Neural progenitor cell (in vitro differentiated cells): Measurements from ENCODE around the gene PDE6B. TPM values are rescaled to one million over a fixed set of nuclear protein-coding genes. Genes with fewer than 3 reads are reported as not detected.
A peak's percentile ranks its signal among the peaks of the same experiment; 100 is the strongest.

ENCODE experiments used
- DNase-seq: peaks from one replicate; pipeline ENCODE4 v3.0.0-alpha.2; 2016; ENCODE audit warnings: low spot score
- H2AFZ ChIP-seq: fragments of 200-600 bp; sonication (generic); replicated peaks from 2 replicates; pipeline ENCODE4 v1.6.1; 2016; ENCODE audit warnings: antibody characterized with exemption
- H3F3A ChIP-seq: fragments of 200-600 bp; sonication (generic); 2 replicates; pipeline ENCODE4 v1.6.1; 2016; ENCODE audit warnings: antibody characterized with exemption, low read depth
- H3K27ac ChIP-seq: fragments of 200-600 bp; sonication (generic); 2 replicates; pipeline ENCODE4 v1.5.1; 2016; ENCODE audit warnings: mild to moderate bottlenecking
- H3K27me3 ChIP-seq: fragments of 200-600 bp; sonication (generic); 2 replicates; pipeline ENCODE4 v1.6.1; 2016; ENCODE audit warnings: mild to moderate bottlenecking, moderate library complexity
- H3K36me3 ChIP-seq: fragments of 200-600 bp; sonication (generic); 2 replicates; pipeline ENCODE4 v1.5.1; 2016
- H3K4me1 ChIP-seq: fragments of 200-600 bp; sonication (generic); 2 replicates; pipeline ENCODE4 v1.6.1; 2016; ENCODE audit warnings: mixed run types
- H3K4me2 ChIP-seq: fragments of 200-600 bp; sonication (generic); 2 replicates; pipeline ENCODE4 v1.6.1; 2016
- H3K4me3 ChIP-seq: fragments of 200-600 bp; sonication (generic); 2 replicates; pipeline ENCODE4 v1.5.1; 2016
- H3K79me2 ChIP-seq: fragments of 200-600 bp; sonication (generic); 2 replicates; pipeline ENCODE4 v1.6.1; 2016; ENCODE audit warnings: low read depth
- H3K9ac ChIP-seq: fragments of 200-600 bp; sonication (generic); 2 replicates; pipeline ENCODE4 v1.6.1; 2016
- H3K9me3 ChIP-seq: fragments of 200-600 bp; sonication (generic); 2 replicates; pipeline ENCODE4 v1.5.1; 2016; ENCODE audit warnings: low read depth
- H4K20me1 ChIP-seq: fragments of 200-600 bp; sonication (generic); 2 replicates; pipeline ENCODE4 v1.6.1; 2016; ENCODE audit warnings: low read depth
- H3K27ac Mint-ChIP-seq: 3 replicates; pipeline ENCODE4 v1.8.0; 2021; ENCODE audit warnings: mixed read lengths
- H3K27me3 Mint-ChIP-seq: 2 replicates; pipeline ENCODE4 v1.8.0; 2022; ENCODE audit warnings: low read depth, mild to moderate bottlenecking, inconsistent platforms, moderate library complexity, mixed read lengths; ENCODE audit not compliant: insufficient read depth
- H3K36me3 Mint-ChIP-seq: 3 replicates; pipeline ENCODE4 v1.8.0; 2021; ENCODE audit warnings: mixed read lengths
- H3K4me1 Mint-ChIP-seq: 3 replicates; pipeline ENCODE4 v1.8.0; 2021; ENCODE audit warnings: mixed read lengths
- H3K4me3 Mint-ChIP-seq: 3 replicates; pipeline ENCODE4 v1.8.0; 2021; ENCODE audit warnings: mild to moderate bottlenecking, moderate library complexity, mixed read lengths
- H3K9me3 Mint-ChIP-seq: 3 replicates; pipeline ENCODE4 v1.8.0; 2020; ENCODE audit warnings: mixed read lengths
- CTCF ChIP-seq: fragments of 200-600 bp; sonication (generic); IDR thresholded peaks from 2 replicates; pipeline ENCODE4 v1.5.1; 2017; ENCODE audit warnings: antibody characterized with exemption, mild to moderate bottlenecking
- EZH2 ChIP-seq: fragments of 200-600 bp; sonication (generic); IDR thresholded peaks from 2 replicates; pipeline ENCODE4 v1.6.1; 2017; ENCODE audit warnings: antibody characterized with exemption, mild to moderate bottlenecking, moderate library complexity
- EZH2phosphoT487 ChIP-seq: fragments of 200-600 bp; sonication (generic); IDR thresholded peaks from 2 replicates; pipeline ENCODE4 v1.6.1; 2017; ENCODE audit warnings: antibody characterized with exemption
- total RNA-seq: library from RNA; depleted of rRNA; stranded (reverse); fragments of >200 nt; gene quantifications from 2 replicates; pipeline ENCODE4 v1.2.3, GENCODE V29; 2015; ENCODE audit warnings: low replicate concordance

Gene PDE6B
- total RNA-seq, 1 donor from 2014 or later: 4.3 TPM

GRCh38 chr4:654503-654845 lies 29.1 kb downstream of the PDE6B start:
- Histone ChIP-seq H4K20me1 (no peaks in the 10 kb centered on the region), H2AFZ (no peak overlapping the region), H3K27me3 (no peaks in the 10 kb centered on the region), H3K9ac (no peak overlapping the region), H3K4me1 (no peaks in the 10 kb centered on the region), H3K27ac (no peak overlapping the region), H3K36me3 (no peaks in the 10 kb centered on the region), H3K9me3 (no peaks in the 10 kb centered on the region), H3F3A (peaks cover 5% of the 10 kb centered on the region), H3K79me2 (no peaks in the 10 kb centered on the region), H3K4me3 (no peak overlapping the region), H3K4me2 (no peak overlapping the region)
- Mint-ChIP-seq H3K27ac (no peak overlapping the region), H3K4me3 (no peak overlapping the region), H3K27me3 (peaks cover 4% of the 10 kb centered on the region), H3K36me3 (no peaks in the 10 kb centered on the region), H3K4me1 (peaks cover 7% of the 10 kb centered on the region), H3K9me3 (peaks cover 2% of the 10 kb centered on the region)
- TF ChIP-seq EZH2phosphoT487: no peak
- no peak for TF ChIP-seq EZH2
- no peak for TF ChIP-seq CTCF
- DNase-seq: no peak

GRCh38 chr4:654871-655463 lies 29.6 kb downstream of the PDE6B start:
- no peaks in the 10 kb centered on the region for H3K79me2 ChIP-seq
- no peaks in the 10 kb centered on the region for H3K9me3 ChIP-seq
- no peaks in the 10 kb centered on the region for H3K27me3 ChIP-seq
- no peaks in the 10 kb centered on the region for H4K20me1 ChIP-seq
- H3K4me1 ChIP-seq: no peaks in the 10 kb centered on the region
- no peaks in the 10 kb centered on the region for H3K36me3 ChIP-seq
- H3K4me2 ChIP-seq: no peak overlapping the region
- H3K27ac ChIP-seq: no peak overlapping the region
- Mint-ChIP-seq H3K36me3 (no peaks in the 10 kb centered on the region), H3K27ac (no peak overlapping the region), H3K4me3 (no peak overlapping the region), H3K27me3 (peaks cover 7% of the 10 kb centered on the region), H3K9me3 (peaks cover 2% of the 10 kb centered on the region), H3K4me1 (peaks cover 7% of the 10 kb centered on the region)
- no peak overlapping the region for H3K4me3 ChIP-seq
- DNase-seq: peak; percentile 1
- TF ChIP-seq EZH2 (no peak), EZH2phosphoT487 (no peak), CTCF (no peak)
- H3K9ac ChIP-seq: no peak overlapping the region
- no peak overlapping the region for H2AFZ ChIP-seq
- peaks cover 5% of the 10 kb centered on the region for H3F3A ChIP-seq

GRCh38 chr4:655464-656151 lies 30.2 kb downstream of the PDE6B start:
- no peaks in the 10 kb centered on the region for H4K20me1 ChIP-seq
- no peak overlapping the region for H3K27ac ChIP-seq
- no peak overlapping the region for H3K4me2 ChIP-seq
- Mint-ChIP-seq H3K4me1 (peaks cover 7% of the 10 kb centered on the region), H3K36me3 (no peaks in the 10 kb centered on the region), H3K27ac (no peak overlapping the region), H3K27me3 (peaks cover 9% of the 10 kb centered on the region), H3K9me3 (peaks cover 2% of the 10 kb centered on the region), H3K4me3 (peak overlapping the region; percentile 16)
- no peaks in the 10 kb centered on the region for H3K79me2 ChIP-seq
- H3K4me1 ChIP-seq: no peaks in the 10 kb centered on the region
- no peaks in the 10 kb centered on the region for H3K9me3 ChIP-seq
- H3F3A ChIP-seq: peaks cover 5% of the 10 kb centered on the region
- no peaks in the 10 kb centered on the region for H3K27me3 ChIP-seq
- no peak overlapping the region for H3K9ac ChIP-seq
- TF ChIP-seq EZH2: no peak
- no peak for TF ChIP-seq EZH2phosphoT487
- TF ChIP-seq CTCF: no peak
- H3K36me3 ChIP-seq: no peaks in the 10 kb centered on the region
- DNase-seq: peak; percentile 1
- H2AFZ ChIP-seq: no peak overlapping the region
- no peak overlapping the region for H3K4me3 ChIP-seq
